HCT116 (cell line): ENCODE data around the gene PARVG.

Source experiments
- CEBPB ChIP-seq: IDR thresholded peaks from 2 replicates; pipeline ENCODE4 v1.6.1; 2012; ENCODE audit warnings: low read depth
- CTCF ChIP-seq, 3 experiments: fragments of 200-600 bp in 1 of 3; sonication (generic) in 1 of 3; IDR thresholded peaks in 2 of 3; conservative IDR thresholded peaks in 1 of 3; 2 replicates each; pipeline ENCODE4 v1.5.1; 2012 to 2017; ENCODE audit warnings: low read depth in 2 of 3, low read length in 2 of 3, antibody characterized with exemption in 1 of 3, borderline replicate concordance in 1 of 3, control low read depth in 1 of 3, mild to moderate bottlenecking in 1 of 3, mixed read lengths in 1 of 3, mixed run types in 1 of 3, moderate library complexity in 1 of 3; ENCODE audit not compliant: insufficient read depth in 1 of 3
- EGR1 ChIP-seq: IDR thresholded peaks from 2 replicates; pipeline ENCODE4 v1.6.1; 2012; ENCODE audit warnings: low read depth
- EZH2 ChIP-seq: fragments of 200-600 bp; sonication (generic); IDR thresholded peaks from 2 replicates; pipeline ENCODE4 v1.6.1; 2017; ENCODE audit warnings: antibody characterized with exemption, mixed run types
- JUND ChIP-seq: IDR thresholded peaks from 2 replicates; pipeline ENCODE4 v1.6.1; 2012
- POLR2A ChIP-seq: IDR thresholded peaks from 2 replicates; pipeline ENCODE4 v1.7.0; 2011; ENCODE audit warnings: borderline replicate concordance; ENCODE audit not compliant: insufficient read depth, insufficient read length; ENCODE audit errors: extremely low read depth
- POLR2AphosphoS5 ChIP-seq: IDR thresholded peaks from 2 replicates; pipeline ENCODE4 v1.6.1; 2011; ENCODE audit warnings: mild to moderate bottlenecking, low read depth, low read length, moderate library complexity
- SIN3A ChIP-seq: IDR thresholded peaks from 2 replicates; pipeline ENCODE4 v1.6.1; 2012; ENCODE audit warnings: low read depth
- SRF ChIP-seq: IDR thresholded peaks from 2 replicates; pipeline ENCODE4 v1.6.1; 2012; ENCODE audit warnings: low read depth
- TCF7L2 ChIP-seq: IDR thresholded peaks from 2 replicates; pipeline ENCODE4 v1.7.0; 2011; ENCODE audit warnings: borderline replicate concordance, inconsistent platforms; ENCODE audit not compliant: insufficient read depth, insufficient read length; ENCODE audit errors: extremely low read depth
- YY1 ChIP-seq: IDR thresholded peaks from 2 replicates; pipeline ENCODE4 v1.6.1; 2011; ENCODE audit warnings: low read length, low read depth, moderate library complexity, mild to moderate bottlenecking; ENCODE audit not compliant: insufficient replicate concordance; ENCODE audit errors: extremely low read depth
- ZNF274 ChIP-seq: fragments of 200-500 bp; sonication (Bioruptor generic); IDR thresholded peaks from 2 replicates; pipeline ENCODE4 v1.6.1; 2014; ENCODE audit warnings: mild to moderate bottlenecking, low read depth, low read length, inconsistent platforms
- TF ChIP-seq, protein P1 (sequence below): IDR thresholded peaks from 2 replicates; pipeline ENCODE4 v1.6.1; 2012

DNA sequence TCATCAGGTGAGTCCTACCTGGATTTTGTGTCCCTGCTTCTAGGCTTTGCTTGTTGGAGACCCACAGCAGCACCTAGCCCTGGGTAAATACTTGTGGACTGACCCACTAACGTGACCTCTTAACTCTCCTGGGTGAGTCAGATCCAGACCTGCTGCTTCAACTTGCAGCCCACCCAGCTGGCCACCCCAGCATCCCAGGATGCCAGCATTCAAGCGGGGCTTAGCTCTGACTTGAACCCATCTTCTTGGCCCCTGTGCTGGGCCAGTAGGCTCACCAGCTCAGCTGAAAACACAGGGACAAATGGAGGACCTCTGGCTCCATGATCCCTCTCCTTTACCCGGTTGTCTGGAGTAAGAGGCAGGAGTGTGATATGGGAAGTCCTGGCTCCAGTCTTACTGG is 33.5 kb downstream of the PARVG start:
- TF ChIP-seq EGR1 (no peak), CTCF (IDR thresholded peaks at IDR 0.05 in 2 of 3, conservative IDR thresholded peaks at IDR 0.05 in 1 of 3; ENCODE audit: borderline replicate concordance in 1 of 3, insufficient read depth in 1 of 3, low read depth in 2 of 3, low read length in 2 of 3) (no peak), POLR2AphosphoS5 (no peak), CEBPB (no peak), POLR2A (no peak), ZNF274 (no peak), YY1 (no peak), SIN3A (no peak), SRF (no peak), EZH2 (no peak), TCF7L2 (no peak), JUND (no peak)
- TF ChIP-seq, protein P1, sequence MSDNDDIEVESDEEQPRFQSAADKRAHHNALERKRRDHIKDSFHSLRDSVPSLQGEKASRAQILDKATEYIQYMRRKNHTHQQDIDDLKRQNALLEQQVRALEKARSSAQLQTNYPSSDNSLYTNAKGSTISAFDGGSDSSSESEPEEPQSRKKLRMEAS: no peak
